Ishikawa (cell line): ENCODE results near the gene NINJ1.

Experiments used
- CEBPB ChIP-seq: IDR thresholded peaks from 2 replicates; pipeline ENCODE4 v1.6.1; 2012
- CREB1 ChIP-seq: IDR thresholded peaks from 2 replicates; pipeline ENCODE4 v1.6.1; 2012; ENCODE audit warnings: low read depth
- EGR1 ChIP-seq: IDR thresholded peaks from 2 replicates; pipeline ENCODE4 v1.6.1; 2012
- EP300 ChIP-seq: IDR thresholded peaks from 2 replicates; pipeline ENCODE4 v1.6.1; 2012; ENCODE audit warnings: borderline replicate concordance
- FOXM1 ChIP-seq: IDR thresholded peaks from 2 replicates; pipeline ENCODE4 v1.6.1; 2012; ENCODE audit warnings: low read depth, borderline replicate concordance
- NFIC ChIP-seq: IDR thresholded peaks from 2 replicates; pipeline ENCODE4 v1.6.1; 2012
- RAD21 ChIP-seq: IDR thresholded peaks from 2 replicates; pipeline ENCODE4 v1.6.1; 2012; ENCODE audit warnings: low read depth
- TAF1 ChIP-seq: IDR thresholded peaks from 2 replicates; pipeline ENCODE4 v1.6.1; 2012; ENCODE audit warnings: low read depth, mild to moderate bottlenecking
- TCF12 ChIP-seq: IDR thresholded peaks from 2 replicates; pipeline ENCODE4 v1.6.1; 2012; ENCODE audit warnings: low read depth
- TEAD4 ChIP-seq: IDR thresholded peaks from 2 replicates; pipeline ENCODE4 v1.6.1; 2012
- YY1 ChIP-seq: IDR thresholded peaks from 2 replicates; pipeline ENCODE4 v1.6.1; 2012; ENCODE audit warnings: low read depth
- ZBTB7A ChIP-seq: IDR thresholded peaks from 2 replicates; pipeline ENCODE4 v1.6.1; 2012; ENCODE audit warnings: low read depth
- TF ChIP-seq, protein P1 (sequence below): IDR thresholded peaks from 2 replicates; pipeline ENCODE4 v1.6.1; 2012; ENCODE audit warnings: low read depth, mild to moderate bottlenecking
- TF ChIP-seq, protein P2 (sequence below): IDR thresholded peaks from 2 replicates; pipeline ENCODE4 v1.6.1; 2012
- TF ChIP-seq, protein P3 (sequence below): IDR thresholded peaks from 2 replicates; pipeline ENCODE4 v1.6.1; 2012

Gene NINJ1

DNA sequence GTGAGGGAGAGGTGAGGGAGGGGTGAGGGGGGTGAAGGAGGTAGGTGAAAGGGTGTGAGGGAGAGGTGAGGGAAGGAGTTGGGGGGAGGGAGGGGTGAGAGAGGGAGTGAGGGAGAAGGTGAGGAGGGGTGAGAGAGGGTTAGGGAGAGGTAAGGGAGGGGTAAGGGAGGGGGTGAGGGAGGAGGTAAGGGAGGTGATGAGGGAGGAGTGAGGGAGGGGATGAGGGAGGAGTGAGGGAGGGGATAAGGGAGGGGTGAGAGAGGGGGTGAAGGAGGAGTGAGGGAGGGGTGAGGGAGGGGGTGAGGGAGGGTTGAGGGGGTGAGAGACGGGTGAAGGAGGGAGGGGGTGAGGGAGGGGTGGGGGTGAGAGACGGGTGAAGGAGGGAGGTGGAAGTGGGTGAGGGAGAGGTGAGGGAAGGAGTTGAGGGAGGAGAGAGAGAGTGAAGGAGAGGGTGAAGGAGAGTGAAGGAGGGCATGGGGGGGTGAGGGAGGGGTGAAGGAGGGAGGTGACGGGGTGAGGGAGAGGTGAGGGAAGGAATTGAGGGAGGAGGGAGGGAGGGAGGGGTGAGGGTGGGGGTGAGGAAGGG, 18.5 kb downstream of the NINJ1 start:
- TF ChIP-seq TCF12, result no peak
- no peak for TF ChIP-seq YY1
- TF ChIP-seq, protein P1, sequence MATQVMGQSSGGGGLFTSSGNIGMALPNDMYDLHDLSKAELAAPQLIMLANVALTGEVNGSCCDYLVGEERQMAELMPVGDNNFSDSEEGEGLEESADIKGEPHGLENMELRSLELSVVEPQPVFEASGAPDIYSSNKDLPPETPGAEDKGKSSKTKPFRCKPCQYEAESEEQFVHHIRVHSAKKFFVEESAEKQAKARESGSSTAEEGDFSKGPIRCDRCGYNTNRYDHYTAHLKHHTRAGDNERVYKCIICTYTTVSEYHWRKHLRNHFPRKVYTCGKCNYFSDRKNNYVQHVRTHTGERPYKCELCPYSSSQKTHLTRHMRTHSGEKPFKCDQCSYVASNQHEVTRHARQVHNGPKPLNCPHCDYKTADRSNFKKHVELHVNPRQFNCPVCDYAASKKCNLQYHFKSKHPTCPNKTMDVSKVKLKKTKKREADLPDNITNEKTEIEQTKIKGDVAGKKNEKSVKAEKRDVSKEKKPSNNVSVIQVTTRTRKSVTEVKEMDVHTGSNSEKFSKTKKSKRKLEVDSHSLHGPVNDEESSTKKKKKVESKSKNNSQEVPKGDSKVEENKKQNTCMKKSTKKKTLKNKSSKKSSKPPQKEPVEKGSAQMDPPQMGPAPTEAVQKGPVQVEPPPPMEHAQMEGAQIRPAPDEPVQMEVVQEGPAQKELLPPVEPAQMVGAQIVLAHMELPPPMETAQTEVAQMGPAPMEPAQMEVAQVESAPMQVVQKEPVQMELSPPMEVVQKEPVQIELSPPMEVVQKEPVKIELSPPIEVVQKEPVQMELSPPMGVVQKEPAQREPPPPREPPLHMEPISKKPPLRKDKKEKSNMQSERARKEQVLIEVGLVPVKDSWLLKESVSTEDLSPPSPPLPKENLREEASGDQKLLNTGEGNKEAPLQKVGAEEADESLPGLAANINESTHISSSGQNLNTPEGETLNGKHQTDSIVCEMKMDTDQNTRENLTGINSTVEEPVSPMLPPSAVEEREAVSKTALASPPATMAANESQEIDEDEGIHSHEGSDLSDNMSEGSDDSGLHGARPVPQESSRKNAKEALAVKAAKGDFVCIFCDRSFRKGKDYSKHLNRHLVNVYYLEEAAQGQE, result no peak
- TF ChIP-seq CEBPB, result no peak
- TF ChIP-seq TAF1, result no peak
- TF ChIP-seq, protein P2, sequence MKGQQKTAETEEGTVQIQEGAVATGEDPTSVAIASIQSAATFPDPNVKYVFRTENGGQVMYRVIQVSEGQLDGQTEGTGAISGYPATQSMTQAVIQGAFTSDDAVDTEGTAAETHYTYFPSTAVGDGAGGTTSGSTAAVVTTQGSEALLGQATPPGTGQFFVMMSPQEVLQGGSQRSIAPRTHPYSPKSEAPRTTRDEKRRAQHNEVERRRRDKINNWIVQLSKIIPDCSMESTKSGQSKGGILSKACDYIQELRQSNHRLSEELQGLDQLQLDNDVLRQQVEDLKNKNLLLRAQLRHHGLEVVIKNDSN, result no peak
- no peak for TF ChIP-seq EGR1
- TF ChIP-seq, protein P3, sequence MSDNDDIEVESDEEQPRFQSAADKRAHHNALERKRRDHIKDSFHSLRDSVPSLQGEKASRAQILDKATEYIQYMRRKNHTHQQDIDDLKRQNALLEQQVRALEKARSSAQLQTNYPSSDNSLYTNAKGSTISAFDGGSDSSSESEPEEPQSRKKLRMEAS, result no peak
- no peak for TF ChIP-seq ZBTB7A
- TF ChIP-seq CREB1, result no peak
- TF ChIP-seq TEAD4, result no peak
- no peak for TF ChIP-seq RAD21
- no peak for TF ChIP-seq NFIC
- TF ChIP-seq EP300, result no peak

DNA sequence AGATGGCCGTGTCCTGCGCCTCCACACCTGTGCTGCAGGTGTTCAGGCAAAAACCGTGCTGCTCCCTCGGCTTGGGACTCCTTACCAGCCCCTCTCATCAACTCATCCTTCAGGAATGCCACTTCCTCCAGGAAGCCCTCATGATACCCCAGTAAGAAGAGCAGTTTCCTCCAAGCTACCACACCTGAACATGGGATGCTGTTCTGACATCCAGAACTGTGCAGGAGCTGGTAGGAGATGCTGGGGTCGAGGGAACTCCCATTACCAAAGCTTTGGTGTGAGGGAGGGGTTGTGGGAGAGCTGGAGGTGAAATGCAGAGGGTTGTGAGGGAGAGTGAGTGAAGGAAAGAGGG, 19.1 kb downstream of the NINJ1 start:
- TF ChIP-seq TCF12, result no peak
- TF ChIP-seq, protein P3, result no peak
- TF ChIP-seq ZBTB7A, result no peak
- TF ChIP-seq CREB1, result no peak
- TF ChIP-seq, protein P1, result no peak
- TF ChIP-seq EGR1, result no peak
- TF ChIP-seq NFIC, result no peak
- TF ChIP-seq, protein P2, result no peak

DNA sequence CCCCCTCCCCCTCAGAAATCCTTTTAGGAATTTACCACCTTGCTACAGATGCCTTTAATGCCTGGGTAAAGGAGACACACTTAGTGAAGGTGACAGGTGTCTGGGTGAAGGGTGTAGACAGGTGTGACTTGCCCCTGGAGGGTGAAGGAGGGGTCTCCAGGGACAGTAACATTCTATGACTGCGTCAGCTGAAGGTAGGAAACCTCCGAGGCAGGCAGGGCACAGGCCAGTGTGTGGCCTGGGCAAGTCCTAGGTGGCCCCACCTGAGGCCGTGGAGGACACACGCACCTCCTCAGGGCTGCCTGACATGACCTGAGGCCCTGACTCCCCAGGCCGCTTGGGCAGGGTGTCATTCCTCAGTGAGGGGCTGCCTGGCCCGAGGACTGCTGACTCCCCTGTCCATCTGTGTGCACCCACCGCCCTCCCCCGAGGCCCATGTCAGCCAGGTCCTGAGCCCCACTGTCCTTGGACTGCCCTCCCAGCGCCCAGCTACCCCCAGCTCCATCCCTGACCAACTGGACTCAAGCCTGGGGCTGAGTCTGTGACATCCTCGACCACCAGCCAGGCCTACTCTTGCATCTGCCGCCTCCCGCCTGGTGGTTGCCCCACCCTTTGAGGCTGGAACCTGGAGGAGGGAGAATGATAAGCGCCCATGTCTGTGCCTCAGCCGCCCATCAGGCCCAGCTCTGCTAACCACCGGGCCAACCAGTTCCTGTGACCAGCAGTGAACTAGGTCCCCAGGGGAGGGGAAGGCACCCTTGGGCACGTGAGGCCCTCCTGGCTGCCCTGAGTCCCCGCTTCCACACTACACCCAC, 19.7 kb downstream of the NINJ1 start:
- TF ChIP-seq CREB1, result no peak
- no peak for TF ChIP-seq CEBPB
- TF ChIP-seq EP300, result no peak
- TF ChIP-seq TAF1, result no peak
- TF ChIP-seq, protein P1, result no peak
- TF ChIP-seq RAD21, result no peak
- no peak for TF ChIP-seq TCF12
- TF ChIP-seq NFIC, result no peak
- TF ChIP-seq ZBTB7A, result no peak
- TF ChIP-seq FOXM1, result no peak
- TF ChIP-seq, protein P3, result no peak
- TF ChIP-seq, protein P2, result no peak
- no peak for TF ChIP-seq YY1

DNA sequence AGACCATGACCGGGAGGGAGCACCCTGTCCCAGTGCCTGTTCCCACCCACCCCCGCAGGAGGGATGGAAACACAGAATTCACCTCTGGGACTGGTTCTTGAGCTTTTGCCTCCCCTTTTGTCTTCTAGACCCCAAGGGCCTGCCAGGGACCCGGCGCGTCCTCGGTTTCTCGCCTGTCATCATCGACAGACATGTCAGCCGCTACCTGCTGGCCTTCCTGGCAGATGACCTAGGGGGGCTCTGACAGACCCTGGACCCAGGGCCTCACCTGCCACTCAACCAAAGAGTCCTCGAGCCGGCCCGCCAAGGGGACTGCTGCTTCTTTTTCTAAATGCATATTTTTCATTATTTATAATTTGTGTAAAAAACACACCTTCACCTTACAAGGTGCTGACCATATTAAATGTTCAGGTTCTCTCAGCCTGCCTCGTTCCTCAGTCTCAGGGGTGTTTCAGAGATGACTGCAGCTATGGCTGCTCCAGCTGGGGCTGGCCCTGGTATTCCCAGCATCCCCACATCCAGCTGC, 21.1 kb downstream of the NINJ1 start:
- TF ChIP-seq EGR1, result no peak
- no peak for TF ChIP-seq TCF12
- no peak for TF ChIP-seq ZBTB7A
- no peak for TF ChIP-seq NFIC
